Activated T-helper 17 cell treated with anti-CD3 and anti-CD28 coated beads, Interleukin-2, amount 50 U/mL, for 72 hours (primary cell): ENCODE data around the gene SOHLH1. TPM values are rescaled to one million over a fixed set of nuclear protein-coding genes. Genes with fewer than 3 reads are reported as not detected.

ENCODE experiments used
- ATAC-seq: fragments of 150-1000 bp; cut with Tn5 transposase; replicated peaks from 2 replicates; pipeline ENCODE4 v1.10.0; 2021; ENCODE audit warnings: mild to moderate bottlenecking, moderate library complexity
- H3K27ac Mint-ChIP-seq: one replicate; pipeline ENCODE4 v1.8.0; 2022; ENCODE audit warnings: mixed read lengths
- H3K27me3 Mint-ChIP-seq: one replicate; pipeline ENCODE4 v1.8.0; 2022; ENCODE audit warnings: mixed read lengths
- H3K36me3 Mint-ChIP-seq: one replicate; pipeline ENCODE4 v1.8.0; 2022; ENCODE audit warnings: low read depth, mild to moderate bottlenecking, mixed read lengths
- H3K4me1 Mint-ChIP-seq: one replicate; pipeline ENCODE4 v1.8.0; 2022; ENCODE audit warnings: mixed read lengths
- H3K4me3 Mint-ChIP-seq: one replicate; pipeline ENCODE4 v1.8.0; 2022; ENCODE audit warnings: mild to moderate bottlenecking, mixed read lengths
- H3K9me3 Mint-ChIP-seq: one replicate; pipeline ENCODE4 v1.8.0; 2022; ENCODE audit warnings: mixed read lengths
- total RNA-seq, 2 donors: library from RNA; stranded (reverse); gene quantifications; one replicate each; pipeline ENCODE4 v1.2.3, GENCODE V29; 2022

Gene SOHLH1
- total RNA-seq, 2 donors from 2014 or later: not detected

DNA sequence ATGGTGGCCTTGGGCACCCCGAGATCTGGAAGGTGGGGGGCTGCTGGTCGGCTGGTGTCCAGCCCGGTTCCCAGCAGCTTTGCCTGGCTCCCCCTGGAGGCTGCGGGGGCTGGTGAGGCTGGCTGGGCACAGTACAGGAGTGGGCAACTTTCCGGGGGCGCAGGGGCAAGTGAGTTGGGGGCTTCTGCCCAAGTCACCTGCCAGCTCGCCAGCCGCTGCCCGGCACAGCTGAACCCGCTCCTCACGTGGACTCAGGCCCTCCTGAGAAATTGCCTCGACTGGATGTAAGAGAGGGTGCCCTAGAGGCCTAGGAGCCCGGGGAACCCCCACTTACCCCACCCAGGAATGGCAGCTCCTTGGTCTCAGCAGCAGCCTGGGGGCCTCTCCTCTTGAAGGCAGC lies 18.1 kb upstream of the SOHLH1 start:
- no peaks in the 10 kb centered on the region for H3K36me3 Mint-ChIP-seq
- no peak overlapping the region for H3K4me3 Mint-ChIP-seq
- H3K27me3 Mint-ChIP-seq: peaks cover 27% of the 10 kb centered on the region
- no peaks in the 10 kb centered on the region for H3K9me3 Mint-ChIP-seq
- H3K27ac Mint-ChIP-seq: no peak overlapping the region
- no peaks in the 10 kb centered on the region for H3K4me1 Mint-ChIP-seq
- no peak for ATAC-seq

DNA sequence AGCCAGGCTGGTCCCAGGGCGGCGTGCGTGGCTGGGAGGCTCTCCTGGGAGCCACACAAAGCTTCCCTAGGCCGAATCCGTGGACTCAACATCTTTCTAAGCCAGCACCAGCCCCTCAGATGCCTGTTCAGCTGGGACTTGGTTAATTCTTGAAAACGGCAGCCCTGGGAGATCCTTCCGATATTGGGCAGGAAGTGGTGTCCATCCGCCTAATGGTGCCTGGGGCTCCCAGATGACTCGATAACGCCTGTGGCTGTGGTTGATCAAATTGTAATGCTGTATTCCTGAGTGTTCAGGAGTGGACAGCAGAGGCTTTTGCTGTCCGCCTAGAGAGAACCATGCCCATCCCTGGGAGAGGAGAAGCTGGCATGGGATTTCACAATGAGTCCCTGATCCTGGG lies 16.8 kb upstream of the SOHLH1 start:
- no peaks in the 10 kb centered on the region for H3K9me3 Mint-ChIP-seq
- H3K36me3 Mint-ChIP-seq: no peaks in the 10 kb centered on the region
- H3K27ac Mint-ChIP-seq: no peak overlapping the region
- H3K4me3 Mint-ChIP-seq: no peak overlapping the region
- no peaks in the 10 kb centered on the region for H3K4me1 Mint-ChIP-seq
- no peak for ATAC-seq
- peaks cover 30% of the 10 kb centered on the region for H3K27me3 Mint-ChIP-seq

DNA sequence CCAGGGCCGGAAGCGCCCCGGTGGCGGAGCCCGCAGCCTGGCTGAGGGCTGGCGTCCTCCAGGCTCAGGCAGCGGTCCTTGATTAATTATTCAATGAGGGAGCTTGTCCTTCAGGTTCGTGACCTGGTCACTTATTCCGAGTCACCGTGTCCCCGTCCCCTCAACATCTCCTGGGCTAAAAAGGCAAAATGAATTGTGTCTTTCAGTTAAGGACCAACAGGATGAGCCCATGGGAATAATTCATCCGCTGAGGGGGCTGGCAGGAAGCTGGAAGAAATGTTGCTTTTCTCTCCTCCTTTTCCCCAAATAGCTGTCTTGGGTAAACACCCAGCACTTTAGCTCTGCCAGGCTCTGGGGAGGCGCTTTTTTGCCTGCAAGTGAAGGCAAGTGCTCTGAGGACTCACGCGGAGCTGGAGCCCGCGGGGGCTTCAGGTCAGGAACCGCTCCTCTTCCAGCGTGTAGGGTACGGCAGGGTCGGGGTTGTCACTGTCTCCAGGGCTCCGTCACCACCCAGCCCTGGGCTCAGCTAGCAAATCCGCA lies 15.8 kb upstream of the SOHLH1 start:
- no peak overlapping the region for H3K27ac Mint-ChIP-seq
- H3K27me3 Mint-ChIP-seq: peaks cover 30% of the 10 kb centered on the region
- H3K9me3 Mint-ChIP-seq: no peaks in the 10 kb centered on the region
- H3K36me3 Mint-ChIP-seq: no peaks in the 10 kb centered on the region
- no peaks in the 10 kb centered on the region for H3K4me1 Mint-ChIP-seq
- H3K4me3 Mint-ChIP-seq: no peak overlapping the region
- no peak for ATAC-seq

DNA sequence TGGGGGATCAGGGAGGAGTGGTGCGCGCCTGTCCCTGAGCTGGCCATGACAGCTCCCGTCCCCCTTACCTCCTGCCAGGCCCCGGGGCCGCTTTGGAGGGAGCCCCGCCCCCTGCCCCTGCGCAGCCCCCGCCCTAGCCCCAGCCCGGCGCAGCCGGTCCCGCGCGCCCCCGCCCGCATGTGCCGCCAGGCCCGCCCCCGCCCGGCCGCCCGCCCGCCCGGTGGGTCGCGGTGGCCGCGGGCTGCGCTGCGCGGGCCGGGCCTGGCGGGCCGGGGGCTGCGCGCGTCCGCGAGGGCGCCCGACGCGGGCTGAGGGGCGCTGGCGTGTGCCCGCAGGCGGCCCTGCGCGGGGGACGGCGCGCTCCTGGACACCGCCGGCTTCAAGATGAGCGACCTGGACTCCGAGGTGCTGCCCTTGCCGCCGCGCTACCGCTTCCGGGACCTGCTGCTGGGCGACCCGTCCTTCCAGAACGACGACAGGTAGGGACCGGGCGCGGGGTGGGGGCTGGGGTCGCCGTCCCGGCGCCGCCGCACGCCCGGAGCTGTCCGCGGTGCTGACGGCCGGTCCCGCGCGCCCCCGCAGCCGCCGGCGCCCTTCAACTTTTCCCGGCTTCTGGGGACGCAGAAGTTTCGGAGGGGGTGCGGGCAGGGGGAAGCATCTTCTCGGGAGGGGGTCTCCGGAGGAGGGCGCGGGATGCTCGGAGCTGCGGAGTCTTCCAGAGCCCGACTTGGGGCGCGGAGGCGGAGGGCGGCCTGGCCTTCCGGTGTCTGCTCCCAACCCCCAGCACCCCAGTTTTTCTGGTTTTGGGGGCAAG lies 15.2 kb upstream of the SOHLH1 start:
- Mint-ChIP-seq H3K27me3 (peaks cover 30% of the 10 kb centered on the region), H3K4me3 (no peak overlapping the region), H3K36me3 (no peaks in the 10 kb centered on the region), H3K27ac (no peak overlapping the region), H3K9me3 (no peaks in the 10 kb centered on the region), H3K4me1 (no peaks in the 10 kb centered on the region)
- no peak for ATAC-seq

DNA sequence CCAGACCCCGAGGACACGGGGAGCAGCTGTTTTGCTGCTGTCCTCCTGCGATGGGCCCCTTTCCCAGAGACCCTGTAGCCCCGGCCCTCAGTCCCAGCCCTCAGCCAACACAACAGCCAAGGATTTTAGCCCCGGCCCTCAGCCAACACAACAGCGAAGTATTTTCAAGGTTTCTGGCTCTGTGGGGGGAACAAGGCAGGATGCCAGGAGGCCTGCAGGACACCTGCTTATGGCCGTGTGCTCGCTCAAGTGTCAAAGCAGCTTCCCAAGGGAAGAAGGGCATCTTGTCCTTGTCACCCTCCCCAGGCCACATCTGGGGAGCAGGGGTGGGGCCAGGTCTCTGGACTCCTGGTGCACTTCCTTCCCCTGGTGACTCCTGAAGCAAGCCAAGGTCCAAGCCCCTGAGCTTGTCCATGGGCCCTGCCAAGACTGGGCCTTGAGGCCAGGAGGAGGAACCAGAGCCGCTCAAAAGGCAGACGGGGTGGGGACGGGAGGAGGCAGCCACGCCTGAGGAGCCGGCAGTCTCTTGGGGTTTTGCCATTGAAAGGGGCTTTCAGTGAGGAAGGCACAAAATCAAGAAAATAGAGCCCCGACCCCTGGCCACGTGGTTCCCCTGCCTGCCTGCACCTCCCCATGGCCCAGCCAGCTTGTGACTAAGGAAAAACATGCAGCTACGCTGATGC lies 13.5 kb upstream of the SOHLH1 start:
- Mint-ChIP-seq H3K27ac (no peak overlapping the region), H3K4me1 (no peaks in the 10 kb centered on the region), H3K9me3 (no peaks in the 10 kb centered on the region), H3K4me3 (no peak overlapping the region), H3K36me3 (no peaks in the 10 kb centered on the region), H3K27me3 (peaks cover 26% of the 10 kb centered on the region)
- no peak for ATAC-seq

DNA sequence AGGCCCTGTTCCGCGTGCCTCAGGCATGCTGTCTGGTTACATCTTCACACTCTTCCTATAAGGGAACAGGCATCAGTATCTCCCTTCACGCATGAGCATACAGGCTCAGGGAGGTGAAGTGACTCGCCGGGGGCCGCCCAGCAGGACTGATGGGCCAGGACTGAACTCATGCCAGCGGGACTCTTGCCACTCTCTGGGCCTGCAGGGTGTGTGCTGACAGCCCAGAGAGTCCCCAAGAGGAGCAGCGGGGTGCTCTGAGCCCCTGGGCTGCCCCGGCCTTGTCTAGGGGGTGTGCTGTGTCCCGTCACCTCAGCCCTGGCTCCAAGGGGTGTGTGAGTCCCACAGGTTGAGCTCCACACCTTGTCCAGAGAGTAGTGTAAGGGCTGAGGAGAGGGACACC lies 12.6 kb upstream of the SOHLH1 start:
- Mint-ChIP-seq H3K4me3 (no peak overlapping the region), H3K36me3 (no peaks in the 10 kb centered on the region), H3K4me1 (no peaks in the 10 kb centered on the region), H3K27me3 (peaks cover 22% of the 10 kb centered on the region), H3K9me3 (no peaks in the 10 kb centered on the region), H3K27ac (no peak overlapping the region)
- ATAC-seq: no peak

DNA sequence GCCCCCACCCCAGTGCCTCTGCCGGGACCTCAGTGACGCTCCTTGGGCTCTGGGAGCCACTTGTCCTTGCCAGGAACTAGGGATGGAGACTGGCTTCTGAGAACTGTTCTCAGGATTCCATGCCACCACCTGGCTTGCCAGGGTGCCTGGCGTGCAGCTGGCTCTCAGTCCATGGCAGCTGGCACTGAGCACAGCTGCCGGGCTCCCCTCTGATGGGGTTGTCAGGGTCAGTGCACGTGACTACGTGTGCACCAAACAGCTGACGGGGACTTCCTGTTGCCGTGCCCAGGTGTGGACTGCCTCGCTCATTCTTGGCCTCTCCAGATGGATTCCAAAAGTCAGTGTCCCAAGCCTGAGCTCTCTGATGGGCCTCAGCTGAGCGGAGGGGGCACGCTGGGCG lies 12.1 kb upstream of the SOHLH1 start:
- Mint-ChIP-seq H3K9me3 (no peaks in the 10 kb centered on the region), H3K36me3 (no peaks in the 10 kb centered on the region), H3K27ac (no peak overlapping the region), H3K4me1 (no peaks in the 10 kb centered on the region), H3K4me3 (no peak overlapping the region), H3K27me3 (peaks cover 18% of the 10 kb centered on the region)
- ATAC-seq: no peak

DNA sequence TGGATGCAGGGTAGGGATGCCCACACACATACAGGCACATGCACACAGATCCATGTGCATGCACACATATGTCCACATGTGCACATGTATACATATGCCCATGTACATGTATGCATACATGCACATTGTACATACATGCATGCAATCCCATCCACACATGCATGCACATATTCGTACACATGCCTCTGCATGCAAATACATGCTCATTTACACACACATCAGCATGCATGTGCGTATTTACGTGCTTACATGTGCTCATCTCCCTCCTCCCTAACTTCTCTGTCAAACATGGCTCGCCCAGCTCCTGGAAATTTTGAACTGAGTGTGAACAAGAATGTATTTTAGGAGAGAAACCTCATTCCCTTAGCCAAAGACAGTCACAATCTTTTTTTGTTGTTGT lies 8.9 kb upstream of the SOHLH1 start:
- ATAC-seq: no peak
- Mint-ChIP-seq H3K9me3 (no peaks in the 10 kb centered on the region), H3K4me1 (no peaks in the 10 kb centered on the region), H3K27me3 (peaks cover 3% of the 10 kb centered on the region), H3K4me3 (no peak overlapping the region), H3K27ac (no peak overlapping the region), H3K36me3 (no peaks in the 10 kb centered on the region)

DNA sequence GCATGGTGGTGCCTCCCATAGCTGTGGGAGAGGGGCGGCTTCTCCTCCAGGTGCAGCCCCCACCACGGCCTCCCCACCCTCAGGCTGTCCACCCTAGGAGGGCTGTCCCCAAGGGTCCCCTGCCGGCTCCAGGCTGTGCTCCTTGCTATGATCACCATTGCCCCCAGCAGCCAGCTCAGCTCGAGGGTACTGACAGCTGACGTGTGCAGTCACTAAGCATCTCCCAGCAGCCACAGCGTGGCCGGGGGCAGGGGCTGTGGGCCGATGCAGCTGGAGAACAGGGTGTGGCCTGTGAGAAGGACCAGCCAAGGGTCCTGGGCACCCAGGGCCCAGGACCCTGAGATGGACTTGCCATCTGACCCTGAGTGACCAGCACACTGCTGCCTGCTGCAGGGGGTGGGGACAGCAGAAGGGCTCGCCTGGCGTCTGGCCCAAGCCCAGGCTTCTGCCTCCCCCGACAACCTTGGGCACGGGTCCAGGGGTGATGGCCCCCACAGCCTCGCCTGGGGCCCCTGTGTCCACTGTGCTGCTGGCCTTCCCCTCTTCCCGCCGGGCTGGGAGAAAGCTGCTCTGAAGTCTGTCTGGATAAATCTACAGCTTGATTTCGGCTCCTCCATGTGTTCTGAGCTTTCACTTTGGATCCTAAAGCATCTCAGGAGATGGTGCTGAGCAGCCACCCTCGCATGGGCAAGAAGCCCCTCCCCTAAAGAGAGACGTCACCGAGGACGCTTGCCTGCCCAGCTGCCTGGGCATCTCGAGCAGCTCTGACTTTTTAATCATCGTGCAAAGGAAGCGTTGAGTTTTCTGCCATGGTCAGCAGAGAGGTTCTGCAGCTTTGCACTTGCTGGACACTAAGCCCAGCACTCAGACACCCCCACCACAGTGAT lies 8.2 kb upstream of the SOHLH1 start:
- H3K27me3 Mint-ChIP-seq: peaks cover 3% of the 10 kb centered on the region
- no peaks in the 10 kb centered on the region for H3K4me1 Mint-ChIP-seq
- H3K4me3 Mint-ChIP-seq: no peak overlapping the region
- ATAC-seq: no peak
- H3K27ac Mint-ChIP-seq: no peak overlapping the region
- no peaks in the 10 kb centered on the region for H3K36me3 Mint-ChIP-seq
- H3K9me3 Mint-ChIP-seq: no peaks in the 10 kb centered on the region

DNA sequence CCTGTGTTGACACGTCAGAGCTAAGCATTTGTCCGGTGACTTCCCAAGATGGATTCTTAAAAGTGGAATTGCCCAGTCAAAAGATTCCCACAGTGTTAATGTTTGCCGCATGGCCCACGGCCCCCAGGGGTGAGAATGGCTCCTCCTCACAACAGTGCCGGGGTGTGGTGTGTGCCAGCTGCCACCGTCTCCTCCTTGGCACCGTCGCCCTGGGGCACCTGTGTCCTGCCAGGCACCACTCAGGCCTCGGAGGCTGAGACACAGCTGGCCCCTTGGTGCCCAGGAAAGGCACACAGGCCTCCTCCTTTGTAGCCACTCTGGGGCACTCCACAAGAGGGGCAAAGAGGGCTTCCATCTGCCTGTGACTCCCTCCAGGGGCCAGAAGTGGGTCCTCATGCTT lies 7.0 kb upstream of the SOHLH1 start:
- Mint-ChIP-seq H3K27ac (no peak overlapping the region), H3K4me1 (no peaks in the 10 kb centered on the region), H3K9me3 (no peaks in the 10 kb centered on the region), H3K27me3 (no peaks in the 10 kb centered on the region), H3K4me3 (no peak overlapping the region), H3K36me3 (no peaks in the 10 kb centered on the region)
- ATAC-seq: no peak

DNA sequence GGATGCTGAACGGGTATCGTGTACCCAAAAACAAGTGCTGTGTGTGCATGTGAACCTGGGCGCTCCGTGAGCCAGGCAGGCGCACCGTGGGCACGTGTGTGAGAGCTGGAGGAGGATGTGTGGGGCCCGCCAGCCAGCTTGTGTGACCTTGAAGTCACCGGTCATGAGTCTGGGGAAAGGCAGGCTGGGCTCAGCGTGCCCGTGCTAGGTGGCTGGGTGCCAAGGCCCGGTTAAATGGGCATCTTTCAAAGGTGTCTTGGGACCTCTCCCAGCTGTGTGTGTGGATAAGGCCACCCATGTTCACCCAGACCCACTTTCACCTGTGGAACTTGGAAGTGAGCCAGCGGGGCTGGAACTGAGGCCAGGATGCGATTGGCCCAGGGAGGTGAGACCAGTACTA lies 6.1 kb upstream of the SOHLH1 start:
- H3K36me3 Mint-ChIP-seq: no peaks in the 10 kb centered on the region
- no peaks in the 10 kb centered on the region for H3K27me3 Mint-ChIP-seq
- H3K27ac Mint-ChIP-seq: no peak overlapping the region
- no peaks in the 10 kb centered on the region for H3K9me3 Mint-ChIP-seq
- H3K4me3 Mint-ChIP-seq: no peak overlapping the region
- no peak for ATAC-seq
- no peaks in the 10 kb centered on the region for H3K4me1 Mint-ChIP-seq

DNA sequence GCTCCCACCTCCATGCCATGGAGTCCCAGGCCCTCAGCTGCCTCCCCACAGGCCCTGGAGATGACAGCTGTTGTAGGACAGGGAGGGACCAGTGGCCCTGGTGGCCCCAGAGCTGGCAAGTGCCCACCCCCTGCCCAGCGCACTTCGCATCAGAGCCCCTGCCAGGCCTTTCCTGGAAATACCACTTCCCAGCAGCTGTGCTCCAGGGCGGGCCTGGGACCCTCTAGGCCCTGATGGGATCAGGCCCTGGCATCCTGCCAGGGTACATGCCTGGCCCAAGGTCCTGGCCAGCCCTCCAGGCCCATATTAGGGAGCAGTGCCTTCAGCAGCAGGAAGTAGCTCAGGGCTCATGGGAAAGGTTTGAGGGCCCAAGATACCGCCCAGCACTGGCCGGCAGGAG lies 5.2 kb upstream of the SOHLH1 start:
- Mint-ChIP-seq H3K27ac (no peak overlapping the region), H3K36me3 (no peaks in the 10 kb centered on the region), H3K4me1 (no peaks in the 10 kb centered on the region), H3K9me3 (no peaks in the 10 kb centered on the region), H3K4me3 (no peak overlapping the region), H3K27me3 (no peaks in the 10 kb centered on the region)
- ATAC-seq: no peak

DNA sequence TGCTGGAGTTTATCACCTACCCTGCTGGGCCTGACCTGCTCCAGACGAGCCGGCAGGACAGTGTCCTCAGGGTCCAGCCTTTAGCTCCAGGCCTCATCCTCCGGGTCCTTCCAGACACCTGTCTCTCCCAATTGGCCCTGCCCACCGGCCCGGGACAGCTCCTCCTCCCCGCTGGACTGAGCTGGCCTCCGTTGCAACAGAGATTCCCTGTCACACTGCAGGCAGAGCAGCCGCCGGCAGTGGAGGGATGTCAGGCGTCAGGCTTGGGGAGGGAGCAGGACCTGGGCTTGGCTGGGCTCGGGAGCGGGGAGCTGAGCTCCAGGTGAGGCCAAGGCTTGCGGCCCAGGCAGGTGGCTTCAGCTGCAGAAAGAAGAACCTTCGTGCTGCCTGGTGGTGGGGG lies 4.4 kb upstream of the SOHLH1 start:
- no peak overlapping the region for H3K4me3 Mint-ChIP-seq
- ATAC-seq: no peak
- no peaks in the 10 kb centered on the region for H3K36me3 Mint-ChIP-seq
- no peak overlapping the region for H3K27ac Mint-ChIP-seq
- no peaks in the 10 kb centered on the region for H3K4me1 Mint-ChIP-seq
- no peaks in the 10 kb centered on the region for H3K27me3 Mint-ChIP-seq
- H3K9me3 Mint-ChIP-seq: no peaks in the 10 kb centered on the region

DNA sequence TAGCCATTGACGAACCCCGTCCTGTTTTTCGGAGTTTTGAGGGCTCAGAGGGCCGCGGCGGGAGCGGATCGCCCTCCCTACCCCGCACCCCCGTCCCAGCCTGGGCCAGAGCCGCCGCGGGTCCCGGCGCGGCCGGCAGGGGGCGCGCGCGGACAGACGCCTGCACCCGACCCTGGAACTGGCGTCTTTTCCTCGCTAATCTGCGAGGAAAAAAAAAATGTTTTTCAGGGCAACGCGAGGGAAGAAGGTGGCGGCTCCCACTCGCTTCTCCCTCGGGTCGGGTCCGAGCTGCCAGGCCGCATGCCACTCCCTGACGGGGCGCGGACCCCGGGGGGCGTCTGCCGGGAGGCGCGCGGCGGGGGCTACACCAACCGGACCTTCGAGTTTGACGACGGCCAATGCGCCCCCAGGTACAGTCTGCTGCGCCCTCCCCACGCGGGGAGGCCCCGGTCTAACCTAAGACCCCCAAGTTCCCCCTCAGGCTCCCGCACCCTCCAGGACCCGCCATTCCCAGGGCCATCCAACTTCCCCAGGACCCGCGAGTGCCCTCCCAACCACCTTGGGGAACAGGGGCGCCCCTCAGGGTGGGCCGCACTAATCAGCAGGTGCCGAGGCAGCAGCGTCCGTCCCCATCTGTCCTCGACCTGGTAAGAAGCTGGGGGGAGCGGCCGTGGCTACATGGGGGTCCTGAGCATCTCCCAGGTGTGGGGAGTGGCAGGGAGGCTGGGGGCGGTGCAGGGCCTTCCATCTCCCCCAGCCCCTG lies 2.9 kb upstream of the SOHLH1 start, which contains the start of gene KCNT1:
KCNT1 (plus strand) TSS at position 227 of the 763 bp plus-strand sequence; CDS start at position 301, 74 bp downstream.
- no peaks in the 10 kb centered on the region for H3K36me3 Mint-ChIP-seq
- ATAC-seq: peak; percentile 77
- no peaks in the 10 kb centered on the region for H3K9me3 Mint-ChIP-seq
- no peak within 1 kb of the TSS for H3K27ac Mint-ChIP-seq
- H3K4me1 Mint-ChIP-seq: no peaks in the 10 kb centered on the region
- no peak within 1 kb of the TSS for H3K4me3 Mint-ChIP-seq
- H3K27me3 Mint-ChIP-seq: no peaks in the 10 kb centered on the region
